Activated CD8-positive, alpha-beta memory T cell treated with anti-CD3 and anti-CD28 coated beads for 36 hours (primary cell): Measurements from ENCODE around the gene SLC6A11. TPM values are rescaled to one million over a fixed set of nuclear protein-coding genes. Genes with fewer than 3 reads are reported as not detected.

ENCODE experiments used
- CTCF ChIA-PET: fragments of 350-600 bp; sonication (Branson Sonifier 250); formaldehyde crosslinking; loops from one replicate; lab custom pipeline; 2021; ENCODE audit warnings: antibody characterized with exemption; lab: Charles Lee
- POLR2A ChIA-PET: fragments of 350-600 bp; sonication (Branson Sonifier 250); formaldehyde crosslinking; loops from one replicate; lab custom pipeline; 2021; ENCODE audit warnings: antibody characterized with exemption; lab: Charles Lee
- total RNA-seq, 2 experiments: library from RNA; stranded (reverse); gene quantifications; one replicate each; pipeline ENCODE4 v1.2.3, GENCODE V29; 2021

SLC6A11 gene
- total RNA-seq, 2 experiments from 2014 or later, result not detected

- CTCF ChIA-PET, result no interaction called here
Observed at GRCh38 chr3:10824468-10824867, 8.4 kb downstream of the SLC6A11 start.

GRCh38 chr3:10833855-10834414, 17.9 kb downstream of the SLC6A11 start:
- CTCF ChIA-PET, result no interaction called here
- POLR2A ChIA-PET, result no interaction called here

More at GRCh38 chr3:10824468-10824867, 8.4 kb downstream of the SLC6A11 start:
- POLR2A ChIA-PET, result no interaction called here

GRCh38 chr3:10834951-10835350, 18.9 kb downstream of the SLC6A11 start:
- CTCF ChIA-PET, result no interaction called here

GRCh38 chr3:10835406-10835805, 19.4 kb downstream of the SLC6A11 start:
- ChIA-PET CTCF (no interaction called here), POLR2A (no interaction called here)

More at GRCh38 chr3:10834951-10835350, 18.9 kb downstream of the SLC6A11 start:
- POLR2A ChIA-PET, result no interaction called here

- POLR2A ChIA-PET, result no interaction called here
Observed at GRCh38 chr3:10836676-10837075, 20.6 kb downstream of the SLC6A11 start.

GRCh38 chr3:10837849-10838248, 21.8 kb downstream of the SLC6A11 start:
- CTCF ChIA-PET, result no interaction called here
- POLR2A ChIA-PET, result no interaction called here

More at GRCh38 chr3:10836676-10837075, 20.6 kb downstream of the SLC6A11 start:
- CTCF ChIA-PET, result no interaction called here

- POLR2A ChIA-PET, result no interaction called here
- CTCF ChIA-PET, result no interaction called here
Observed at GRCh38 chr3:10839167-10839566, 23.1 kb downstream of the SLC6A11 start.

GRCh38 chr3:10841100-10841499, 25.1 kb downstream of the SLC6A11 start:
- CTCF ChIA-PET, result no interaction called here

GRCh38 chr3:10843378-10843777, 27.4 kb downstream of the SLC6A11 start:
- CTCF ChIA-PET, result no interaction called here

More at GRCh38 chr3:10841100-10841499, 25.1 kb downstream of the SLC6A11 start:
- POLR2A ChIA-PET, result no interaction called here

GRCh38 chr3:10845001-10845761, 29.2 kb downstream of the SLC6A11 start:
- CTCF ChIA-PET, result no interaction called here
- POLR2A ChIA-PET, result no interaction called here

More at GRCh38 chr3:10843378-10843777, 27.4 kb downstream of the SLC6A11 start:
- POLR2A ChIA-PET, result no interaction called here

- CTCF ChIA-PET, result no interaction called here
Observed at GRCh38 chr3:10845839-10846656, 30.0 kb downstream of the SLC6A11 start.

GRCh38 chr3:10846657-10846975, 30.6 kb downstream of the SLC6A11 start:
- POLR2A ChIA-PET, result no interaction called here
- CTCF ChIA-PET, result no interaction called here

More at GRCh38 chr3:10845839-10846656, 30.0 kb downstream of the SLC6A11 start:
- POLR2A ChIA-PET, result interaction anchor here (0.6 kb wide), 1 partner anchor 223 kb away, joined by 5 read pairs; no protein-coding TSS in a partner anchor

- POLR2A ChIA-PET, result no interaction called here
- CTCF ChIA-PET, result no interaction called here
Observed at GRCh38 chr3:10848261-10848660, 32.2 kb downstream of the SLC6A11 start.

- ChIA-PET CTCF (no interaction called here), POLR2A (no interaction called here)
Observed at GRCh38 chr3:10852066-10852808, 36.2 kb downstream of the SLC6A11 start.

- CTCF ChIA-PET, result no interaction called here
- POLR2A ChIA-PET, result no interaction called here
Observed at GRCh38 chr3:10855083-10855870, 39.2 kb downstream of the SLC6A11 start.

- ChIA-PET POLR2A (no interaction called here), CTCF (no interaction called here)
Observed at GRCh38 chr3:10855871-10856662, 40.0 kb downstream of the SLC6A11 start.

GRCh38 chr3:10857235-10857634, 41.2 kb downstream of the SLC6A11 start:
- POLR2A ChIA-PET, result no interaction called here
- CTCF ChIA-PET, result no interaction called here

GRCh38 chr3:10858091-10858490, 42.1 kb downstream of the SLC6A11 start:
- ChIA-PET CTCF (no interaction called here), POLR2A (no interaction called here)
